Activated CD8-positive, alpha-beta memory T cell treated with anti-CD3 and anti-CD28 coated beads, Interleukin-2, amount 10 ng/mL, durations not matched to agents 7 days and 5 days (primary cell): ENCODE data around the gene MYO16. TPM values are rescaled to one million over a fixed set of nuclear protein-coding genes. Genes with fewer than 3 reads are reported as not detected.

ENCODE experiments used
- ATAC-seq: fragments of 150-1000 bp; cut with Tn5 transposase; one replicate; pipeline ENCODE4 v1.10.0; 2021; ENCODE audit warnings: moderate library complexity
- CTCF ChIA-PET: fragments of 350-600 bp; sonication (Branson Sonifier 250); formaldehyde crosslinking; loops from one replicate; lab custom pipeline; 2021; ENCODE audit warnings: antibody characterized with exemption; lab: Charles Lee
- DNase-seq: peaks from one replicate; pipeline ENCODE4 v3.0.0-alpha.2; 2020
- H3K27ac Mint-ChIP-seq: one replicate; pipeline ENCODE4 v1.8.0; 2021; ENCODE audit warnings: mild to moderate bottlenecking, mixed read lengths
- H3K27me3 Mint-ChIP-seq: one replicate; pipeline ENCODE4 v1.8.0; 2021; ENCODE audit warnings: mixed read lengths
- H3K36me3 Mint-ChIP-seq: one replicate; pipeline ENCODE4 v1.8.0; 2021; ENCODE audit warnings: mild to moderate bottlenecking, mixed read lengths
- H3K4me1 Mint-ChIP-seq: one replicate; pipeline ENCODE4 v1.8.0; 2021; ENCODE audit warnings: mixed read lengths
- H3K4me3 Mint-ChIP-seq: one replicate; pipeline ENCODE4 v1.8.0; 2021; ENCODE audit warnings: mild to moderate bottlenecking, moderate library complexity, mixed read lengths
- H3K9me3 Mint-ChIP-seq: one replicate; pipeline ENCODE4 v1.8.0; 2022; ENCODE audit warnings: low read depth, mixed read lengths
- total RNA-seq, 2 experiments: library from RNA; stranded (reverse); gene quantifications; one replicate each; pipeline ENCODE4 v1.2.3, GENCODE V29; 2021

MYO16 gene
- total RNA-seq, 2 experiments from 2014 or later, result 0.05 TPM; not detected in 1

DNA sequence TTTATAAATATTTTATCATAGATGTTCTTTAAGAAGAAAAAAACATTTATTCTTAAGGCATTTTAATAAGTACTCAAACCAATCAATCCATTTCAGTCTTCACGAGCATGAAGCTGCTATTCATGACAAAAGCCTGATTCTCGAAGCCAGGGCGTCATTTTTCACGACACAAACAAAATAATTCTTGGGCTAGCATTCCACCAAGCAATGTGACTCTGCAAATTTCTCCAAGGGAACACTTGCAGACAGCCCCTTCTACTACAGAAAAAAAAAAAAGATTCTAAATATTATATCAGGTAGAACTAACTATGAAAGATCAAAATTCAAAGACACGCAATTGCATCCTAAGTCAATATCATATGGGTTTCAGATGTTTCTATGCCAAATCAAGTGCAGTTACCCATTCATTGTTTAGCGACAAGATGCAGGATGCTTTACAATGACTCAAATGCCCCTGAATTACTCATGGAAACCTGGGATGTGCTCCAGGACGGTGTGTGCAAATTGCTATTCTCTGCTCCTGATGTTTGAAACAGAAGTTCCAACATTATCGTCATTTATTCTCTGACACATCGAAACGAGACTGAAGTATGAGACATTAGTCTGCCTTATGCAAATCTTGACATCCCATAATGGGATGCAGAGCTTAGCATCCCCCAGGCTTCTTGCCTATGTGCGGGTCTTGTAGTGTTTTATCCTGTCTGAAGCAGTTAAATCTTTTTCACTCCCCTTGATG, 517.7 kb downstream of the MYO16 start:
- Mint-ChIP-seq H3K36me3 (no peaks in the 10 kb centered on the region), H3K9me3 (no peaks in the 10 kb centered on the region), H3K4me1 (no peaks in the 10 kb centered on the region), H3K27me3 (peaks cover 10% of the 10 kb centered on the region), H3K4me3 (no peak overlapping the region), H3K27ac (no peak overlapping the region)
- ATAC-seq (no peak), DNase-seq (no peak)
- CTCF ChIA-PET, result no interaction called here

- no peak for ATAC-seq
- Mint-ChIP-seq H3K4me1 (no peaks in the 10 kb centered on the region), H3K36me3 (no peaks in the 10 kb centered on the region), H3K4me3 (no peak overlapping the region), H3K9me3 (no peaks in the 10 kb centered on the region), H3K27ac (no peak overlapping the region), H3K27me3 (peaks cover 6% of the 10 kb centered on the region)
- CTCF ChIA-PET, result no interaction called here
- DNase-seq, result no peak
These were observed 518.8 kb downstream of the MYO16 start for GRCh38 chr13:109148243-109148642.

DNA sequence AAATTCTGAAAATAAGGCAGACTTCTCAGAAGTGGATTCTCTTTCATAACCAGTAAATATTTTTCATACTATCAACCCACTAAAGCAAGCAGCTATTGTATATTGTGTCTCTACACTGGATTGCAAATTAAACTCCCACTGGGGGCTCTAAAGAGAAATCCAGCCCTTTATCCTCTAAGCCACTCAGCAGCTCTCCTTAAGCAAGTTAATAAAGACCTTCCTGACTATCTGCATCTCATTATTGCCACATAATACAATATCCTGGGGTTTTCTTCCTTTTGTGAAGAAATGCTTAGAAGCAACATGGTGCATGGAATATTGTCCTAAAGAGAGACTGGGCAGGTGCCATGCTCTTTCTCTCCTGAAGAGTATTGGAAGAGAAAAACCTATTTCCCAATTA, 521.3 kb downstream of the MYO16 start:
- Mint-ChIP-seq H3K27ac (no peak overlapping the region), H3K27me3 (peaks cover 11% of the 10 kb centered on the region), H3K36me3 (no peaks in the 10 kb centered on the region), H3K9me3 (no peaks in the 10 kb centered on the region), H3K4me3 (no peak overlapping the region), H3K4me1 (no peaks in the 10 kb centered on the region)
- no peak for DNase-seq
- ATAC-seq, result no peak
- CTCF ChIA-PET, result no interaction called here

- CTCF ChIA-PET, result no interaction called here
- DNase-seq (no peak), ATAC-seq (no peak)
- no peaks in the 10 kb centered on the region for H3K9me3 Mint-ChIP-seq
- no peak overlapping the region for H3K4me3 Mint-ChIP-seq
- no peaks in the 10 kb centered on the region for H3K36me3 Mint-ChIP-seq
- H3K4me1 Mint-ChIP-seq, result no peaks in the 10 kb centered on the region
- H3K27ac Mint-ChIP-seq, result no peak overlapping the region
- H3K27me3 Mint-ChIP-seq, result peaks cover 10% of the 10 kb centered on the region
These were observed 521.8 kb downstream of the MYO16 start for GRCh38 chr13:109151255-109151654.

DNA sequence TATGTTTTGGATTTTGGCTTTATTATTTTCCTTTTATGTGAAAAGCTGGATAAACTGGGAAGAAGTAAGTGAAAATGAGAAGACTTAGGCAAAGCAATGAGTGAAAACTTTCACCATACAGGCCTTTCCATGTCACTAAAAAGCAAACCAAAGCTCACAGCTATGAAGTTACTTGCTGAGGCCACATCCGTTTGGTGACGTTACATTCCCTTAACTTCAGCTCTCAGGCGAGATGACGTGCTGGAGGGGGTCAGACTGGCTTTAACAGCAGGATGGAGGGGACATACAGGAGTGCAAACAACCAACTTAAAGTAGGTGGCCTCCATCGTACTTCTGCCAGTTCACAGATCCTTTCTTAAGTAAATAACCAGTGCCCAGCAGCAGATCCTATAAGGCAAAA, 522.3 kb downstream of the MYO16 start:
- DNase-seq, result no peak
- CTCF ChIA-PET, result no interaction called here
- H3K9me3 Mint-ChIP-seq, result no peaks in the 10 kb centered on the region
- peaks cover 10% of the 10 kb centered on the region for H3K27me3 Mint-ChIP-seq
- no peaks in the 10 kb centered on the region for H3K36me3 Mint-ChIP-seq
- H3K4me1 Mint-ChIP-seq, result no peaks in the 10 kb centered on the region
- H3K27ac Mint-ChIP-seq, result no peak overlapping the region
- no peak overlapping the region for H3K4me3 Mint-ChIP-seq
- no peak for ATAC-seq

- CTCF ChIA-PET, result no interaction called here
- H3K4me3 Mint-ChIP-seq, result no peak overlapping the region
- no peaks in the 10 kb centered on the region for H3K4me1 Mint-ChIP-seq
- H3K27ac Mint-ChIP-seq, result no peak overlapping the region
- peaks cover 10% of the 10 kb centered on the region for H3K27me3 Mint-ChIP-seq
- DNase-seq (no peak), ATAC-seq (no peak)
- no peaks in the 10 kb centered on the region for H3K36me3 Mint-ChIP-seq
- H3K9me3 Mint-ChIP-seq, result no peaks in the 10 kb centered on the region
These were observed 523.0 kb downstream of the MYO16 start for GRCh38 chr13:109152311-109152820.

GRCh38 chr13:109152941-109153340, 523.5 kb downstream of the MYO16 start:
- Mint-ChIP-seq H3K36me3 (no peaks in the 10 kb centered on the region), H3K27ac (no peak overlapping the region), H3K4me3 (no peak overlapping the region), H3K4me1 (no peaks in the 10 kb centered on the region), H3K27me3 (peaks cover 6% of the 10 kb centered on the region), H3K9me3 (no peaks in the 10 kb centered on the region)
- DNase-seq (no peak), ATAC-seq (no peak)
- CTCF ChIA-PET, result no interaction called here

GRCh38 chr13:109154146-109154545, 524.7 kb downstream of the MYO16 start:
- no peak overlapping the region for H3K4me3 Mint-ChIP-seq
- no peak overlapping the region for H3K27ac Mint-ChIP-seq
- CTCF ChIA-PET, result no interaction called here
- no peaks in the 10 kb centered on the region for H3K9me3 Mint-ChIP-seq
- H3K4me1 Mint-ChIP-seq, result no peaks in the 10 kb centered on the region
- no peaks in the 10 kb centered on the region for H3K36me3 Mint-ChIP-seq
- ATAC-seq (no peak), DNase-seq (no peak)
- peaks cover 12% of the 10 kb centered on the region for H3K27me3 Mint-ChIP-seq

DNA sequence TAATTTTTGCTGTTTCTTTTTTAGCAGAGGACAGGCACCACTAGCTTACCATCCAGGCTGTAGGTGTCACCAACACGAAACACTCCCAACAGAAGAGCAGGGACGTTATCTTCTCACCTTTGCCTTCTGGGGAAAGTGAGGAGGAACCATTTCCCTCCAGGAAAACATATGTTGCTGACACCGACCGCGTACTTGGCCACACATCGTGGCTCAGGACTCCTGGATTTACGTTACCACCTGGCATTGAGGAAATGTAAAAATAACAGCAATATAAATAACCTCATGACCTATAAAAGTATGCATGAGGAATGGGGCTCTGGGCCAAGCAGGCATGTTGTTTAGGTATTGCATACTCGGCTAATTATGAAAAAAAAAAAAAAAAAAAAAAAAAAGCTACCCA, 525.1 kb downstream of the MYO16 start:
- H3K36me3 Mint-ChIP-seq, result no peaks in the 10 kb centered on the region
- H3K4me3 Mint-ChIP-seq, result no peak overlapping the region
- H3K27ac Mint-ChIP-seq, result no peak overlapping the region
- CTCF ChIA-PET, result interaction anchor here (0.7 kb wide), 1 partner anchor 154 kb away, joined by 4 read pairs; no protein-coding TSS in a partner anchor
- DNase-seq (no peak), ATAC-seq (no peak)
- peaks cover 12% of the 10 kb centered on the region for H3K27me3 Mint-ChIP-seq
- H3K9me3 Mint-ChIP-seq, result no peaks in the 10 kb centered on the region
- no peaks in the 10 kb centered on the region for H3K4me1 Mint-ChIP-seq

DNA sequence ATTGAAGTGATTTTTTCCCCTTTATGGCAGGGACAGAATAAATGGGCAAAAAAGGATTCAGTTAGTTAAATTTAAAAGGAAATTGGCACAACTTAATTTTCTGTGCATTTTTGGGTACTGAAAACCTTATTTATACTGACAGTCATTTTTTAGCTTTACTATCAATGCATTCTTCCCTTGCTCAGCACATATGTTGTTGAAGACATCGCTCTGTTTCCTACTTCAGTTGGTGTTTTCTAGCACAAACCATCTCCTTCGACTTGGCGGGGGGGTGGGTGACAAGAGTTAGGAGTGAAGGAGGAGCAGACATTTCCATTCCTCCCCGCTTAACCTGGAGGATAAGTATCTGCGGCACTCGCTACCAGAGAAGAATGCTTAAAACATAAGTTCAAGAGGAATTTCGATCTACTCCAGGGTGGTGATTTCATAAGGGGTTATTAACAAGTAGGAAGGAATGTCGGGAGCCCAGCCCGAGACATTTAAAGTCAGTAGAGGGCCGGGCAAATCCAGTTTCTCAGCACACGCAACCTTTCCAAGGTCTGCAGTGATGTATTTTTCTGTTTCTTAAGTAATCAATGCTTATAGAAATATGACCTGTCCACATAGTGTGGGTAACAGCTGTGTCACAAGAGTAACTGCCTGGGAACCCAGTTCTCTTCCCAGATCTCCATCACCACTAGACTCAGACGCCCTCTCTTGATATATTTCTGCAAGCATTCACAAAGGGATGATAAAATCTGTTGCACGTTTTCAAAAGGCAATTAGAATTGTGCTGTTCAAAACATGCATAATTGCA, 525.8 kb downstream of the MYO16 start:
- H3K36me3 Mint-ChIP-seq, result no peaks in the 10 kb centered on the region

DNA sequence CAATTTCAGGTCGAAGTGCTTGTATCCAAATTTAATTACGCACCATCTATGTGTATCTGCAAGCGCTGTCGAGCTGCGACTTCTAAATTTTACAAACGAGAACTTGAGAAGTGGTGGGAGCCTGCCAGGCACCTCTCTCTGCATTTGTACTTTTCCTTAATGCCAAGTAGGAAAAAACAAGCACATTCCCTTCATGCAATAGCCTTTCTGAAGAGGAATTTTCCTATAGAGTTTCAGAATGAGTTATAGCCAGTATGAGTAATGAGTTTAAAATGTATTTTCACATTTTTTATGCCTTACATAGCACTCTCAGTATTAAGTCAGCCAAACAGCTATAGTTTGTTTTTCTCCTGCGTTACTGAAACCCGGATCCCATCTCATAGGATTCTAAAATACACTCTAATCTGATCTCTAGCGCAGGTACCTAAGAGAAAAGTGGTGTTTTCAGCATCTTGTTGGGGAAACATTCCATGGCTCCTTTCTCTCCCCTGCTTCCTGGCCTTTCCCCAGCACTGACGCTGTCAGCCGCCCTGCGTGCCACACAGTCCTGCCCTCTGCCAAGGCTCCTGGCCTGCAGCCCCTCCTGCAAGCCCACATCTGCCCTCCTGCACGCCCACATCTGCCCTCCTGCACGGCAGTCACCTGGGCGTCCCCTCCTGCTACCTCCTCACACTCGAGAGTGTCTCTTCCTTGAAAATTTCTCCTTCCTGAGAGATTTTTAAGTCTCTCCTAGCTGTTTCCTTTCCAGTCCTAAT, 526.9 kb downstream of the MYO16 start:
- DNase-seq (no peak), ATAC-seq (no peak)
- no peak overlapping the region for H3K4me3 Mint-ChIP-seq
- no peak overlapping the region for H3K27ac Mint-ChIP-seq
- CTCF ChIA-PET, result no interaction called here
- H3K4me1 Mint-ChIP-seq, result peaks cover 4% of the 10 kb centered on the region
- peaks cover 15% of the 10 kb centered on the region for H3K27me3 Mint-ChIP-seq
- no peaks in the 10 kb centered on the region for H3K36me3 Mint-ChIP-seq
- no peaks in the 10 kb centered on the region for H3K9me3 Mint-ChIP-seq

More for the DNA sequence above, 525.8 kb downstream of the MYO16 start:
- peaks cover 12% of the 10 kb centered on the region for H3K27me3 Mint-ChIP-seq
- no peak for DNase-seq
- H3K4me3 Mint-ChIP-seq, result no peak overlapping the region
- ATAC-seq, result no peak
- CTCF ChIA-PET, result interaction anchor here (0.7 kb wide), 1 partner anchor 153 kb away, joined by 4 read pairs; no protein-coding TSS in a partner anchor
- H3K9me3 Mint-ChIP-seq, result no peaks in the 10 kb centered on the region
- no peak overlapping the region for H3K27ac Mint-ChIP-seq
- H3K4me1 Mint-ChIP-seq, result no peaks in the 10 kb centered on the region

GRCh38 chr13:109157275-109157674, 527.9 kb downstream of the MYO16 start:
- peaks cover 11% of the 10 kb centered on the region for H3K4me1 Mint-ChIP-seq
- ATAC-seq, result no peak
- DNase-seq, result no peak
- H3K27me3 Mint-ChIP-seq, result peaks cover 15% of the 10 kb centered on the region
- no peaks in the 10 kb centered on the region for H3K36me3 Mint-ChIP-seq
- no peak overlapping the region for H3K27ac Mint-ChIP-seq
- H3K9me3 Mint-ChIP-seq, result no peaks in the 10 kb centered on the region
- CTCF ChIA-PET, result no interaction called here
- H3K4me3 Mint-ChIP-seq, result no peak overlapping the region

- H3K4me1 Mint-ChIP-seq, result peaks cover 21% of the 10 kb centered on the region
- H3K4me3 Mint-ChIP-seq, result no peak overlapping the region
- DNase-seq (no peak), ATAC-seq (no peak)
- no peaks in the 10 kb centered on the region for H3K36me3 Mint-ChIP-seq
- peaks cover 19% of the 10 kb centered on the region for H3K27me3 Mint-ChIP-seq
- no peak overlapping the region for H3K27ac Mint-ChIP-seq
- no peaks in the 10 kb centered on the region for H3K9me3 Mint-ChIP-seq
- CTCF ChIA-PET, result no interaction called here
These were observed 529.0 kb downstream of the MYO16 start for GRCh38 chr13:109158383-109158782.
